ENCODE results near the gene TFB1M. TPM values are rescaled to one million over a fixed set of nuclear protein-coding genes. Genes with fewer than 3 reads are reported as not detected.
"Not testable (repeated sequence)": the region's sequence is repeated elsewhere in the genome, so short reads cannot be mapped to it uniquely, and the experiment has no call there.

TFB1M gene
- total and polyA plus RNA-seq, 9 donors = 9.1 to 15.9 (median 11.3) TPM

GRCh38 chr6:155244434-155244833 lies 69.8 kb downstream of the TFB1M start:
- Histone ChIP-seq H3K9me3 (replicated peaks; ENCODE audit: control insufficient read depth, low read depth, low read length) (no peaks in the 10 kb centered on the region), H3K36me3 (ENCODE audit: control insufficient read depth, insufficient read depth, low read length) (peaks cover 15% of the 10 kb centered on the region)
- no CpG with 5 or more reads among the region's 4 CpGs for WGBS (ENCODE audit: insufficient coverage)

GRCh38 chr6:155241966-155242365 lies 72.3 kb downstream of the TFB1M start:
- no peaks in the 10 kb centered on the region for H3K4me1 ChIP-seq (ENCODE audit: control insufficient read depth, insufficient read depth, low read length)
- no peak overlapping the region for H3K27ac ChIP-seq (ENCODE audit: low read length)
- DNase-seq = no peak
- H3K27me3 ChIP-seq (ENCODE audit: control insufficient read depth, insufficient read depth, low read length) = no peaks in the 10 kb centered on the region
- peaks cover 9% of the 10 kb centered on the region for H3K36me3 ChIP-seq (ENCODE audit: control insufficient read depth, insufficient read depth, low read length)
- WGBS (ENCODE audit: insufficient coverage) = 78% methylated on average over 6 of the region's 8 CpGs
- H3K9me3 ChIP-seq (replicated peaks; ENCODE audit: control insufficient read depth, low read depth, low read length) = peaks cover 2% of the 10 kb centered on the region
- no peak overlapping the region for H3K4me3 ChIP-seq (ENCODE audit: low read length)

More at GRCh38 chr6:155244434-155244833, 69.8 kb downstream of the TFB1M start:
- peak; percentile 12 for DNase-seq
- H3K27ac ChIP-seq (ENCODE audit: low read length) = no peak overlapping the region
- H3K27me3 ChIP-seq (ENCODE audit: control insufficient read depth, insufficient read depth, low read length) = no peaks in the 10 kb centered on the region
- no peaks in the 10 kb centered on the region for H3K4me1 ChIP-seq (ENCODE audit: control insufficient read depth, insufficient read depth, low read length)
- H3K4me3 ChIP-seq (ENCODE audit: low read length) = no peak overlapping the region

- 79% methylated on average over 12 of the region's 19 CpGs for WGBS (ENCODE audit: insufficient coverage)
- no peaks in the 10 kb centered on the region for H3K4me1 ChIP-seq (ENCODE audit: control insufficient read depth, insufficient read depth, low read length)
- H3K27ac ChIP-seq (ENCODE audit: low read length) = no peak overlapping the region
- H3K27me3 ChIP-seq (ENCODE audit: control insufficient read depth, insufficient read depth, low read length) = no peaks in the 10 kb centered on the region
- H3K9me3 ChIP-seq (replicated peaks; ENCODE audit: control insufficient read depth, low read depth, low read length) = peaks cover 2% of the 10 kb centered on the region
- peak; percentile 35 for DNase-seq
- peaks cover 2% of the 10 kb centered on the region for H3K36me3 ChIP-seq (ENCODE audit: control insufficient read depth, insufficient read depth, low read length)
- no peak overlapping the region for H3K4me3 ChIP-seq (ENCODE audit: low read length)
These were observed 73.2 kb downstream of the TFB1M start for GRCh38 chr6:155240905-155241600.

- WGBS (ENCODE audit: insufficient coverage) = no CpG with 5 or more reads among the region's 1 CpG
- H3K4me1 ChIP-seq (ENCODE audit: control insufficient read depth, insufficient read depth, low read length) = peaks cover 9% of the 10 kb centered on the region
These were observed 76.7 kb downstream of the TFB1M start for GRCh38 chr6:155237613-155238012.

GRCh38 chr6:155235087-155235486 lies 79.2 kb downstream of the TFB1M start:
- Histone ChIP-seq H3K27ac (ENCODE audit: low read length) (peak overlapping the region; percentile 35), H3K36me3 (ENCODE audit: control insufficient read depth, insufficient read depth, low read length) (no peaks in the 10 kb centered on the region), H3K9me3 (replicated peaks; ENCODE audit: control insufficient read depth, low read depth, low read length) (peaks cover 2% of the 10 kb centered on the region), H3K4me1 (ENCODE audit: control insufficient read depth, insufficient read depth, low read length) (peaks cover 9% of the 10 kb centered on the region), H3K4me3 (ENCODE audit: low read length) (no peak overlapping the region), H3K27me3 (ENCODE audit: control insufficient read depth, insufficient read depth, low read length) (no peaks in the 10 kb centered on the region)
- DNase-seq = peak; percentile 37
- 0% methylated on average over 4 of the region's 5 CpGs for WGBS (ENCODE audit: insufficient coverage)

More at GRCh38 chr6:155237613-155238012, 76.7 kb downstream of the TFB1M start:
- H3K36me3 ChIP-seq (ENCODE audit: control insufficient read depth, insufficient read depth, low read length) = no peaks in the 10 kb centered on the region
- no peak overlapping the region for H3K27ac ChIP-seq (ENCODE audit: low read length)
- no peak overlapping the region for H3K4me3 ChIP-seq (ENCODE audit: low read length)
- H3K27me3 ChIP-seq (ENCODE audit: control insufficient read depth, insufficient read depth, low read length) = no peaks in the 10 kb centered on the region
- peaks cover 2% of the 10 kb centered on the region for H3K9me3 ChIP-seq (replicated peaks; ENCODE audit: control insufficient read depth, low read depth, low read length)
- no peak for DNase-seq

GRCh38 chr6:155234687-155235086 lies 79.6 kb downstream of the TFB1M start:
- H3K4me1 ChIP-seq (ENCODE audit: control insufficient read depth, insufficient read depth, low read length) = peaks cover 9% of the 10 kb centered on the region
- H3K27me3 ChIP-seq (ENCODE audit: control insufficient read depth, insufficient read depth, low read length) = no peaks in the 10 kb centered on the region
- H3K9me3 ChIP-seq (replicated peaks; ENCODE audit: control insufficient read depth, low read depth, low read length) = peaks cover 2% of the 10 kb centered on the region
- WGBS (ENCODE audit: insufficient coverage) = 51% methylated on average over 4 of the region's 4 CpGs
- no peaks in the 10 kb centered on the region for H3K36me3 ChIP-seq (ENCODE audit: control insufficient read depth, insufficient read depth, low read length)
- DNase-seq = no peak
- H3K4me3 ChIP-seq (ENCODE audit: low read length) = no peak overlapping the region
- H3K27ac ChIP-seq (ENCODE audit: low read length) = peak overlapping the region; percentile 35

- H3K36me3 ChIP-seq (ENCODE audit: control insufficient read depth, insufficient read depth, low read length) = no peaks in the 10 kb centered on the region
- no peak for DNase-seq
- WGBS (ENCODE audit: insufficient coverage) = 100% methylated on average over 1 of the region's 4 CpGs
- H3K27me3 ChIP-seq (ENCODE audit: control insufficient read depth, insufficient read depth, low read length) = no peaks in the 10 kb centered on the region
- H3K9me3 ChIP-seq (replicated peaks; ENCODE audit: control insufficient read depth, low read depth, low read length) = peaks cover 2% of the 10 kb centered on the region
- no peak overlapping the region for H3K4me3 ChIP-seq (ENCODE audit: low read length)
- peaks cover 9% of the 10 kb centered on the region for H3K4me1 ChIP-seq (ENCODE audit: control insufficient read depth, insufficient read depth, low read length)
- no peak overlapping the region for H3K27ac ChIP-seq (ENCODE audit: low read length)
These were observed 80.1 kb downstream of the TFB1M start for GRCh38 chr6:155234167-155234566.

- Histone ChIP-seq H3K4me3 (ENCODE audit: low read length) (no peak overlapping the region), H3K27me3 (ENCODE audit: control insufficient read depth, insufficient read depth, low read length) (no peaks in the 10 kb centered on the region), H3K9me3 (replicated peaks; ENCODE audit: control insufficient read depth, low read depth, low read length) (peaks cover 2% of the 10 kb centered on the region), H3K27ac (ENCODE audit: low read length) (no peak overlapping the region), H3K4me1 (ENCODE audit: control insufficient read depth, insufficient read depth, low read length) (peaks cover 10% of the 10 kb centered on the region), H3K36me3 (ENCODE audit: control insufficient read depth, insufficient read depth, low read length) (no peaks in the 10 kb centered on the region)
- no peak for DNase-seq
- whole genome bisulfite sequencing (ENCODE audit: insufficient coverage) = 84% methylated on average over 5 of the region's 6 CpGs
These were observed 81.4 kb downstream of the TFB1M start for GRCh38 chr6:155232848-155233247.

- not testable (repeated sequence) for H3K4me3 ChIP-seq (ENCODE audit: low read length); H3K27me3 ChIP-seq (ENCODE audit: control insufficient read depth, insufficient read depth, low read length); H3K27ac ChIP-seq (ENCODE audit: low read length); H3K9me3 ChIP-seq (replicated peaks; ENCODE audit: control insufficient read depth, low read depth, low read length); H3K36me3 ChIP-seq (ENCODE audit: control insufficient read depth, insufficient read depth, low read length); DNase-seq
- peaks cover 10% of the 10 kb centered on the region for H3K4me1 ChIP-seq (ENCODE audit: control insufficient read depth, insufficient read depth, low read length)
- 79% methylated on average over 2 of the region's 4 CpGs for WGBS (ENCODE audit: insufficient coverage)
These were observed 83.3 kb downstream of the TFB1M start for GRCh38 chr6:155230975-155231374.

GRCh38 chr6:155228546-155229166 lies 85.6 kb downstream of the TFB1M start:
- H3K9me3 ChIP-seq (replicated peaks; ENCODE audit: control insufficient read depth, low read depth, low read length) = no peaks in the 10 kb centered on the region
- H3K4me3 ChIP-seq (ENCODE audit: low read length) = no peak overlapping the region
- no peaks in the 10 kb centered on the region for H3K36me3 ChIP-seq (ENCODE audit: control insufficient read depth, insufficient read depth, low read length)
- H3K27me3 ChIP-seq (ENCODE audit: control insufficient read depth, insufficient read depth, low read length) = no peaks in the 10 kb centered on the region
- DNase-seq = peak; percentile 54
- peaks cover 2% of the 10 kb centered on the region for H3K4me1 ChIP-seq (ENCODE audit: control insufficient read depth, insufficient read depth, low read length)
- H3K27ac ChIP-seq (ENCODE audit: low read length) = no peak overlapping the region
- 75% methylated on average over 12 of the region's 13 CpGs for WGBS (ENCODE audit: insufficient coverage)
